HFF-Myc (cell line): ENCODE results near the gene FAM222A.

Experiments
- DNase-seq: peaks from one replicate; pipeline ENCODE4 v3.0.0-alpha.2; 2011; ENCODE audit warnings: low read depth; ENCODE audit errors: extremely low read depth
- H3K4me3 ChIP-seq: replicated peaks from 2 replicates; pipeline ENCODE4 v1.5.1; 2011; ENCODE audit warnings: low read depth, mild to moderate bottlenecking, control low read depth, low read length
- CTCF ChIP-seq: IDR thresholded peaks from 2 replicates; pipeline ENCODE4 v1.5.1; 2012; ENCODE audit warnings: mild to moderate bottlenecking, low read depth, low read length, control low read depth; ENCODE audit errors: missing control alignments

Gene FAM222A

GRCh38 chr12:109810954-109811623, 97.5 kb downstream of the FAM222A start:
- DNase-seq, result no peak
- TF ChIP-seq CTCF, result no peak
- H3K4me3 ChIP-seq, result no peak overlapping the region

- no peak for TF ChIP-seq CTCF
- no peak for DNase-seq
- no peak overlapping the region for H3K4me3 ChIP-seq
These were observed 98.0 kb downstream of the FAM222A start for GRCh38 chr12:109811624-109811995.

- TF ChIP-seq CTCF, result no peak
- H3K4me3 ChIP-seq, result no peak overlapping the region
- no peak for DNase-seq
These were observed 100.3 kb downstream of the FAM222A start for GRCh38 chr12:109813810-109814416.

DNA sequence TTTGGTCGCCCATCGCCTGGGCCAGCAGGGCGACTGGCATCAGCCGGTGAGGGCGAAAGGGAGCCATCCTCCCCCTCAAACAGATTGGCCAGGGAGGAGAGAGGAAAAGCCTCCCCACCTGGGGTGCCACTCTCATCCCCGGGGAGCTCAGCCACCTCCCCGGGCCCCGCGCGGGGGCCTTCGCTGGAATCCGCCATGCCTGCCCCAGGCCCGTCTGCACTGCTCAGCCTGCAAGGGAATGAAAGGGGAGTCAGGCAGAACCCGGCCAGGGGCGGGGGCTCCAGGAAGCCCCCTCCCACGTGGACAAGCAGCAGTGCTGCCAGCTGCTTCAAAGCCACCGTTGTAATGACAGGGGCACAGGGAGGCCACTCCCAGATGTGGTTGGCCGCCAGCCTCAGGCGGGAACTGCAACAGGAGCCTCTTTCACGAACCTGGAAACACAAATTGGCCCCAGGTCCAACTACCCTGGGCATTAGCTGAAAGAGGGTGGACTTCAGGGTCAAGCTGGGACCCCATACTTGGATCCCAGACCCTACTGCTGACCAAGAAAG, 101.0 kb downstream of the FAM222A start:
- no peak overlapping the region for H3K4me3 ChIP-seq
- no peak for TF ChIP-seq CTCF
- no peak for DNase-seq

DNA sequence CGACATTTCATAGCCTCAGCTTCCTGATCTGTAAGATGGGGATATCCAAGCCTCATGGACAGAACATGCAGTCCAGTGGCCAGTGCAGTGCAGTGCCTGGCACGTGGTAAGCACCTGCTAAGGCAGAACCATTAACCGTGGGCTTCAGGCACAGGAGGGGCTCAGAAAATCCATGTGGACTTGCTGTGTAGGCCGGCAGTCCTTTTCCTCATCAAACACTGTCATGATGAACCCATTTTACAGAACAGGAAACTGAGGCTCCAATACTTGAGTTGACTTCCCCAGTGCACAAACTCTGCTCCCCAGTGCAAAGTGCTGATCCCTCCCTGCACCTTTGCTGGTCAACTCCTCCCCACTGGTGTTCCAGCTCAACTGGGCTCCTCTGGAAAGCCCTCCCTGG, 101.6 kb downstream of the FAM222A start:
- H3K4me3 ChIP-seq, result no peak overlapping the region
- DNase-seq, result no peak
- TF ChIP-seq CTCF, result no peak

- DNase-seq, result no peak
- no peak for TF ChIP-seq CTCF
- H3K4me3 ChIP-seq, result no peak overlapping the region
These were observed 102.4 kb downstream of the FAM222A start for GRCh38 chr12:109815757-109816617.
